Measurements from ENCODE around the gene LSS.
"Not testable (repeated sequence)": the region's sequence is repeated elsewhere in the genome, so short reads cannot be mapped to it uniquely, and the experiment has no call there.

LSS gene

GRCh38 chr21:46171996-46172862, 56.3 kb downstream of the LSS start:
- DNase-seq (ENCODE audit: low read depth in 4 of 4, low spot score in 1 of 4) = no peak

GRCh38 chr21:46171585-46171984, 57.0 kb downstream of the LSS start:
- no peak for DNase-seq (ENCODE audit: low read depth in 4 of 4, low spot score in 1 of 4)

GRCh38 chr21:46170436-46171193, 58.0 kb downstream of the LSS start:
- not testable (repeated sequence) for DNase-seq (ENCODE audit: low read depth in 4 of 4, low spot score in 1 of 4)

- no peak for DNase-seq (ENCODE audit: low read depth in 4 of 4, low spot score in 1 of 4)
These were observed 59.8 kb downstream of the LSS start for GRCh38 chr21:46168659-46169386.

- DNase-seq (ENCODE audit: low read depth in 4 of 4, low spot score in 1 of 4) = no peak
These were observed 60.3 kb downstream of the LSS start for GRCh38 chr21:46168238-46168637.

- DNase-seq (ENCODE audit: low read depth in 4 of 4, low spot score in 1 of 4) = no peak
These were observed 63.5 kb downstream of the LSS start for GRCh38 chr21:46165098-46165497.

- DNase-seq (ENCODE audit: low read depth in 4 of 4, low spot score in 1 of 4) = no peak
These were observed 65.2 kb downstream of the LSS start for GRCh38 chr21:46163380-46163779.

GRCh38 chr21:46161633-46162592, 66.7 kb downstream of the LSS start:
- DNase-seq (ENCODE audit: low read depth in 4 of 4, low spot score in 1 of 4) = no peak

GRCh38 chr21:46160907-46161632, 67.5 kb downstream of the LSS start:
- DNase-seq (ENCODE audit: low read depth in 4 of 4, low spot score in 1 of 4) = no peak

- no peak for DNase-seq (ENCODE audit: low read depth in 4 of 4, low spot score in 1 of 4)
These were observed 68.0 kb downstream of the LSS start for GRCh38 chr21:46160657-46160906.

- no peak for DNase-seq (ENCODE audit: low read depth in 4 of 4, low spot score in 1 of 4)
These were observed 68.5 kb downstream of the LSS start for GRCh38 chr21:46159841-46160656.

GRCh38 chr21:46159390-46159789, 69.2 kb downstream of the LSS start:
- DNase-seq (ENCODE audit: low read depth in 4 of 4, low spot score in 1 of 4) = no peak

- no peak for DNase-seq (ENCODE audit: low read depth in 4 of 4, low spot score in 1 of 4)
These were observed 69.8 kb downstream of the LSS start for GRCh38 chr21:46158666-46159300.

GRCh38 chr21:46157987-46158451, 70.6 kb downstream of the LSS start:
- no peak for DNase-seq (ENCODE audit: low read depth in 4 of 4, low spot score in 1 of 4)

GRCh38 chr21:46157396-46157986, 71.1 kb downstream of the LSS start:
- DNase-seq (ENCODE audit: low read depth in 4 of 4, low spot score in 1 of 4) = no peak

GRCh38 chr21:46156678-46157077, 71.9 kb downstream of the LSS start:
- no peak for DNase-seq (ENCODE audit: low read depth in 4 of 4, low spot score in 1 of 4)

- DNase-seq (ENCODE audit: low read depth in 4 of 4, low spot score in 1 of 4) = no peak
These were observed 72.3 kb downstream of the LSS start for GRCh38 chr21:46156378-46156645.

- DNase-seq (ENCODE audit: low read depth in 4 of 4, low spot score in 1 of 4) = no peak
These were observed 72.8 kb downstream of the LSS start, which contains the start of gene FTCD for GRCh38 chr21:46155514-46156377. Gene FTCD, minus strand, starts transcription at chr21:46155579. Its CDS starts 56 bp downstream, at chr21:46155523.
